HG02610 (cell line): Measurements from ENCODE around the gene SCG2.

ENCODE experiments used
- ATAC-seq: cut with Tn5 transposase; IDR thresholded peaks from one replicate; pipeline ENCODE4 v1.9.1; 2021; ENCODE audit warnings: mild to moderate bottlenecking, moderate library complexity; ENCODE audit not compliant: unreplicated experiment

The SCG2 gene

DNA sequence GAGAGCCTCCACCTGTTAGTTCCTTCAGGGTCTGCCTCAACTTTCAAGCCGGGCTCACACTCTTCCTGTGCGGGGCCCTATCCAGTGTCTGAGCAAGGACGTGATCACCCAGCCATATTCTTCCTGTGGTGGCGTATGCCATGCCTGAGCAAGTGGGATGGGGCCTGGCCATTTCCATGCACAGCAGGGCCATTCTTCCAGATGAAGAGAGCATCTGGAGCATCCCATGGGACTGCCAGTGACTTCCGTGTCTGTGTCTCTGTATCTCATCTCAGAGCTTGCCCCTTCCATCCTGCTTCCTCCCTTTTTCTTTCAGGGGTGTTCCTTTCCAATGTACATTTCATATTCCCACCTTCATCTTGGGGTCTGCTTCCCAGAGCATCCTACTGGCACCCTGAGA is 20.2 kb downstream of the SCG2 start:
- no peak for ATAC-seq

DNA sequence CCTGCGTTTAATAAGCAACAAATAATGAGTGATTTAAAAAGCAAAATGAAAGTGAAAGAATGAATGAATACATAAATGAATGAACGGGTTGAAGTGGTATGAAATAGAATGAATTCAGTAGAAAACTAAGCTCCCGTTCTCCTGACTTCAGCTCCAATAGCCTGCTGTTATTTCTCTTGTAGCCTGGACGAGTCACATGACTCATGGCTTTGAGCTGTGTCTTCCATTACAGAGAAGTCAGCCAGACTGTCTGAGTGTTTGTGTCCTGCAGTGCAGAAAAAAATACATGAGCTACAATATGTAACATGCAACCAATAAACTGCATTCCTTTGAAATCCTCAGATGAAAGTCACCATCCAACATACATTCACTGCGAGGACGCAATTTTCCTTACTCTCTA is 21.2 kb downstream of the SCG2 start:
- no peak for ATAC-seq

DNA sequence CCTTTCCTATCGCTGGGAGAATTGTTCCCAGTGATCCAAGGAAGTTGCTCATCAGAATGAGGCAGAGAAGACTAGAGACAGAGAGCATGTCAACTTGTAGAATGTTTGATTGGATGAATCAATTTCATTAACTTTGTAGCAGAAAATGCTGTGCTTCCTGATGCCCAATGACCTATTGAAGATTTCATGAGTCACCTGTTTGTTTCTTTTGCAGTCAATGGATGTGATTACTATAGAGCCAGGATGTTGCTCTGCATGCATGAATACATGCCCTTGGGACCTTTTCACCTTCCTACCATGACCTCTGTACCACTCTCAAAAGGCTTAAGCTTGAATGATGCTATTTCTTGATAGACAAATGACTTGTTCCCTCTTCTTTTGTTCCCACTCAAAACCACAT is 23.3 kb downstream of the SCG2 start:
- no peak for ATAC-seq

DNA sequence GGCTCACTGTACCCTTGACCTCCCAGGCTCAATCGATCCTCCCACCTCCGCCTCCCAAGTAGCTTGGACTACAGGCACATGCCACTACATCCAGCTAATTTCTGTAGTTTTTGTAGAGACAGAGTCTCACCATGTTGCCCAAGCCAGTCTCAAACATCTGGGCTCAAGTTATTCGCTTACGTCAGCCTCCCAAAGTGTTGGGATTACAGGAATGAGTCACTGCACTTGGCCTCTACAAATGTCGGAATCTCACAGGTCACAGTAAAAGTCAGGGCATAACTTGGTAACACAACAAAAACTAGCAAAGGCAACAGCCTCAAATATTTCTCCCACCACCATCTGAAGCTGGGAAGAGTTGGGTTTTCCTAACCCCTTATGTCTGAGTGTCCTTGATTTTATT is 25.3 kb downstream of the SCG2 start:
- ATAC-seq: no peak

GRCh38 chr2:223570784-223571183 is 31.4 kb downstream of the SCG2 start:
- no peak for ATAC-seq

- ATAC-seq: no peak
These were observed 35.8 kb downstream of the SCG2 start for GRCh38 chr2:223566396-223566795.

GRCh38 chr2:223563462-223563861 is 38.7 kb downstream of the SCG2 start:
- ATAC-seq: no peak

GRCh38 chr2:223562078-223562477 is 40.1 kb downstream of the SCG2 start:
- ATAC-seq: no peak

- no peak for ATAC-seq
These were observed 41.3 kb downstream of the SCG2 start for GRCh38 chr2:223560749-223561435.

DNA sequence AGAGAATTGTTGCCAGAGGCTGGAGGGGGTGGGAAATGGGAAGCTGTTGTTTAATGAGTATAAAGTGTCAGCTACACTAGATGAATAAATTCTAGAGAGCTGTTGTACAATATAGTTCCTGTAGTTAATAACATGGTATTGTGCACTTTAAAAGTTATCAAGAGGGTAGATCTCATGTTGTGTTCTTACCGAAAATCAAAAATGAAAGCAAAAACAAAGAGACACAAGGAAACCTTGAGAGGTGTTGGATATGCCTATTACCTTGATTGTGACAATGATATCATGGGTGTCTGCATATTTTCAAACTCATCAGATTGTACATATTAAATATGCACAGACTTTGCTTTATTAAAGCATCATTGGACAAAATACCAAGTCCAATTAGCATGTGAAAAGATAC is 43.2 kb downstream of the SCG2 start:
- no peak for ATAC-seq

DNA sequence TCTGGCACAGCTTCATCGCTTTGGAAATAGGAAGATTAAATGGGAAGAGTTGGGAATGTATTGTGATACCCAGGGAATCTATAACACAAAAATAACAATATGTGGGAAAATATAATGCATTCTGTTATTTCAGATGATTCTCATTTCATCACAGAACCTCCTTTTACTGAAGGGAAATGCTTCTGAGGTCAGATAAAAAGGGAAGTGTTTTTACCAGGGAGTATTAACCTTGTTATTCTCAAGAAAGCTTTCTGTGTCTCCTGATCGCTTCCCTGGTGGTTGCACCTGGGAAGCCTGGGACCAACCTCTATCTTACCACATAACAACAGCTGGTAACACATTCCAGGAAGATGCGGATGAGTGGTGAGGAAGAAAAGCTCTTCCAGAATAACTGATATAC is 47.2 kb downstream of the SCG2 start:
- no peak for ATAC-seq

- ATAC-seq: no peak
These were observed 52.9 kb downstream of the SCG2 start for GRCh38 chr2:223549215-223549614.

DNA sequence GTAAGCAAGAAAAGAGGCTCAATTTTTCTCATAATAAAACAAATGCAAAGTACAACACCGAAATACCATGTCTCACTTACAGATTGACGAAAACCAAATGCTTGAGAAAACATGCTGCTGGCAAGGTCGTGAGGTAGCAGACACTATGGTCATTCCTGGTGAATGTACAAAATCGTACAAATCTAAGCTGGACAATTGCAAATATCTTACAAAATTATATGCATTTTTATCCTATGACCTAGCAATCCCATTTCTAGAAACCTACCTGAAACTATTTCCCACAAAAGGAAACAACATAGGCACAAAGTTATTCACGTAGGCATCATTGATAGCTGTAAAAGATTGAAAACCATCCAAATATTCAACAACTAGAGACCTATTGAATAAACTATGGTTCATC is 54.0 kb downstream of the SCG2 start:
- no peak for ATAC-seq
